ENCODE measurements around the gene HNRNPDL.
"Not testable (repeated sequence)": the region's sequence is repeated elsewhere in the genome, so short reads cannot be mapped to it uniquely, and the experiment has no call there.

HNRNPDL gene

DNA sequence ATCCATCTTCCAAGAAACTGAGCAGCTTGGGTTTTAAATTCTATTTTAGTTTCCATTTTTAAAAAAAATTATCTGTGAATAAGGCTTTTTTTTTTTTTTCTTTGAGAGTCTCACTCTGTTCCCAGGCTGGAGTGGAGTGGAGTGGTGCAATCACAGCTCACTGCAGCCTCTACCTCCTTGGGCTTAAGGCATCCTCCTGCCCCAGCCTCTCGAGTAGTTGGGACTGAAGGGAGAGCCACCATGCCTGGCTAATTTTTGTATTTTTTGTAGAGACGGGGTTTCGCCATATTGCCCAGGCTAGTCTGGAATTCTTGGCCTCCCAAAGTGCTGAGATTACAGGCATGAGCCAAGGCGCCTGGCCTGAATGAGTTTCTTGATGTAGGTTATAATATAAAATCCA, 1.6 kb upstream of the HNRNPDL start:
- DNase-seq = no peak

DNA sequence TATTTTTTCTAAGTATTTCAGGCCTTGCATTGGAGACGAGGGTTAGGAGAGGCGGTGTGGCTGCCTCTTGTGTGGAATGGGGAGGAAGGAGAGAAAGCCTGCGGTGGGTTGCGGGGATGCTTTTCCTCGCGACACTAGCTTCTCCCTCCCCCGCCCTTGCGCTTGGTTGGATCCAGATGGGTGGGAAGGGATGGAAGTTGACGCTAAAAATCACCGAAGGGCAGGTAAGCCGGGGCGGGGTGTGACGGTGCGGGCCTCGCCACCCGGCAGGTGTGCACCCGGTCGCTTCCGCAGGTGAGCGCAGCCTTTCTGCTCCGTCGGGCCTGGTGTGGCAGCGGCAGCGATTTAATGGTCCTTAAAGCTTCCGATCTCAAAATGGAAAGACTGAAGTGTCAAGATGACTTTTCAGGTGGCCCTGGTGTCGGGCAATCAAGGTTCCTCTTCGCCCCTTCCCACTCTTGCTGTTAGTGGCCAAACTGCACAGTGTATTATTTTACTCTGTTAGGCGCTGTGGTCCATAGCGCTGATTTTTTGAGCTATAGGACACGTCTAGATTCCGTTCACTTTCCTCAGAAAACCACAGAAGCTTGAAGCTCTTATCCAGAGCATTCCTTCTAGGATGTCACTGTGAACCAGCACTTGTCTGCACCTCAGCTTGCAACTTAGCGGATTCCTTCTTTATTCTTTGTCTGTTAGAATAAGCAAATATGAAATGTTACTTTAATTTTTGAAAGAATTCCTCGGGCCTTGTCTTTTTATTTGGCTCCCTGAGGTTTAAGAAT, 893 bp upstream of the HNRNPDL start:
- peak; percentile 41 for DNase-seq

DNA sequence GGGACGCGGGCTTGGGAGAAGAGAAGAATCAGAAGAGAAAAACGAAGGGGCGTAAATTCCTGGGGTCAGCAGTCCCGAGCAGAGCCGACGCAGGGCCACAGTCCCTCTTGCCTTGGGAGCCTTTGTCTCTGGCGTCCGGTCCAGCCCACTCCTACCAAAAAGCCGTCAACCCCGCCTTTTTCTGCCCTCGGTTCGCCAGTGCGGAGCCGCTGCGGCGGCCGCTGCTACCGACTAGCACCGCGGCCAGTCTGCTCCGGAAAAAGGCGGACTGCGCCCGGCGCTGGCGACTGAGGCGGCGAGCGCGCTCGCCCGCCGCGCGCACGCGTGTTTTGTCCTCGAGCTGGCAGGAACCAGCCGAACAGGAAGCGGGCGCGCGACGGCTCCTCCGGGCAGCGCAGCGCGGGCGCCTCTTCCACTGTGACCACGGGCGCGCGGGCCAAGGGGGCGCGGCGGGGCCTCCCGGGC, 502 bp downstream of the HNRNPDL start:
- DNase-seq = no peak

DNA sequence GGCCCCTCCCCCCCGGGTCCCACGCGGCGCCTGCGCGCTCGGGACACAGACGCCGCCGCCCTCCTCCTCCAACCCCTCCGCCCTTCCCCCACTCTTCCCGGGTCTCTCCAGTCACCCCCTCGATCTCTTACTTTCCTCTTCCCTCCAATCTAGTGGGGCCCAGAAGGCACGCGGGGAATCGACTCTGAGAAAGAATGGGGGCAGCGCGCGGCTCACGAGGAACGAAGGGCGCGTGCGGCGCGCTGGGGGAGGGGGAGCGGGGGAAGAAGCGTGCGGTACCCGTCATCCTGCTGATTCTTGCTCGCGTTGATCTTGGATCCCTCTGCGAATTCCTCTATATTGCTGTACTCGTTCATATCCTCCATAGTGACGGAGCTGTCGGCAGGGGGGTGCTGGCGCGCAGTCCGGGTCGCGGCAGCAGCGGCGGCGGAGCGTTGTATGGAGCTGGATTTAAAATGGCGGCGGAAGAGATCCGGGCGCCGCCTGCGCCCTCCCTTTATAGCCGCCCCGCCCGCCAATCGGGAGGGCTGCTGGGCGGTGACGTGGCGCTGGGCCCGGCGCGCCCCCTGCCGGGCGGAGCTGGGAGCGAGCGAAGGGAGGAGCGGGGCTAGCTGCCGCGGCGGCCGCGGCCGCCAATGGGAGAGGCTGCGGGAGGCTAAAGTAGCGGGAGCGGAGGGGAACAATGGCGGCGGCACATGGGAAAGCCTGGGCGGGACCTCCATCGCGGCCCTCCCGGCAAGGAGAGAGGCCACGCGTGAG, 1.1 kb downstream of the HNRNPDL start:
- DNase-seq = peak; percentile 93

DNA sequence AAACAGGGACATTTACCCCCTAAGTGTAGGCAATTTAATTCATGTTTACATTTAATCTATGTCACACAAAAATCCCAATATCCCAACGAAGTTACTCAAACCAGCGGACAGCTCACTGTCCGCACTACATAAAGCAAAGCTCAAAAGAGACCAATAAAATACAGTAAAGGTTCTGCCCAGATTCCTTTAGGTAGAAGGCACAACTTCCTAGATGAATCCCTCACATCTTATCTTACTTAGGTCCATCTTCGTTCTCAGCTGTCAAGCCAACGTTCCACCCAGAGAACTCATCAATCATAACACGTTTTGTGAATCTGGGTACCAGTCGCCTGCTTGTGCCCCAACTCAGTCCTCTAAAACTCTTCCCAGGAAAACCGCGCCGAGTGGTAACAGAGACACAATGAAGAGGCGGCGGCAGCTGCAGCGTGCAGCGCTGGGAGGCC, 1.7 kb downstream of the HNRNPDL start:
- DNase-seq = no peak

DNA sequence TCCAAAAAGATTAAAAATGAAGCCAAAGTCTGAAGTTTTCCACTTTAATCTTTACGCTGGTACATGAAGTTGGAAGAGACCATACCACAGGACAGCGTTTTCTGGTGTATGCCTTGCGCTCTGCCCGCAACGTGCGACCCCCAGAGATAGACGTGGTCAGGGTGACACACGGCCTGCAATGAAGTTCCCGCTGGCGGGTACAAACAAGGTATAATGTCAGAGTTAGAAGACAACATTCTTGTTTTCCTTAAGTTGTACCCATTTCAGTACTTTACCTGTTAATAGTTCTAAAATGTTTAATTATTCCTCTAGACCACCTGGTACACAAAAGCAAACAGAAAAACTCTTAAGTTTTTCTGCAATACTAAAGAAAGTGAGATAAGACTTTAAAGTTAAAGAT, 4.8 kb downstream of the HNRNPDL start:
- DNase-seq = no peak

DNA sequence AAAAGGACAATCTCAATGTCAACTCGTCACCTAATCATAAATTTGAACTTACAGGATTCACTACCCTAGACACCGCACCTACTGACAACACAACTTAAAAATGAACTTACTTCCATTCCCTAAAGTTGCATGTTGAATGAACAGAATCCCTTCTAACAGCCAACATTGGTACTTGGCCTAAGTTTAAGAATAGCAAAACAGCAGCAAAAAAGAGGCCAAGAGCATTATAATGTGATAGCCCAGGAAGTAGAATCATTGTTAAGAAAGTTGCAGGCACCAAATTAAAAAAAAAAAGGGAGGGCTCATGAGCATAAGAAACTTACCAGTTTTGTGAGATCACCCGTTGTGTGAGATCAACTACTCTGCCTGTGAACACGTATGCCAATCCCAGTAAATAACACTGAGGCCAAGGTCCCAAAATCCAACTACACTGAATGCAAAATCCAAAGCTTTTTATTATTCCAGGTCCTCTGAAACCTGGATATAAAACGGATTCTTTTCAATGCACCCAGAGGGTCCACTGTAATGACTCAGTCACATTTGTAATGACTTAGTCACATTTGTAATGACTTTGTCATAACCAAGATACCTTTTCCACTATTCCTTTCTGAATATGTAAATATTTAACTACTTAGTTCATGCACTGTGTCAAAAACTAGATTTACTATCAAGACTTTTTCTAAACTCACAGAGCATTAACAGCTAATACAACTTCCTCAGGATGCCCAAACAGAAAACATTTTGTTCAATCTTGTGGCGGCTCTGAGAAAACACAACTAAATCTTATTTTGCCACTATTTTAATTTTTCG, 6.8 kb downstream of the HNRNPDL start:
- no peak for DNase-seq

DNA sequence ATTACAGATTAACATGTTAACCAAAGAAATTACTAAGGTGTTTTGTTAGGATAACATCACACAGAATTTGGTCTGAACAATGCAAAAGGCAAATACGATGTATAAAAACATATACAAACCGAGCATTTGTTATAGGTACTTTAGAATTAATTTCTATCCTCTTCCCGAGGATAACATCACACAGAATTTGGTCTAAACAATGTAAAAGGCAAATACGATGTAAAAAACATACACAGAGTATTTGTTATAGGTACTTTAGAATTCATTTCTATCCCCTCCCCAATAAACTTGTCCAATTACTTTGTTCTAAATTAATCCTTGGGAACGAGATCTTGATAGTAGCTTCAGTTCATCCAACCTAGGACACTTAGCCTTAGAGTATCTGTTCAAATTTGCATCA, 7.6 kb downstream of the HNRNPDL start:
- no peak for DNase-seq

DNA sequence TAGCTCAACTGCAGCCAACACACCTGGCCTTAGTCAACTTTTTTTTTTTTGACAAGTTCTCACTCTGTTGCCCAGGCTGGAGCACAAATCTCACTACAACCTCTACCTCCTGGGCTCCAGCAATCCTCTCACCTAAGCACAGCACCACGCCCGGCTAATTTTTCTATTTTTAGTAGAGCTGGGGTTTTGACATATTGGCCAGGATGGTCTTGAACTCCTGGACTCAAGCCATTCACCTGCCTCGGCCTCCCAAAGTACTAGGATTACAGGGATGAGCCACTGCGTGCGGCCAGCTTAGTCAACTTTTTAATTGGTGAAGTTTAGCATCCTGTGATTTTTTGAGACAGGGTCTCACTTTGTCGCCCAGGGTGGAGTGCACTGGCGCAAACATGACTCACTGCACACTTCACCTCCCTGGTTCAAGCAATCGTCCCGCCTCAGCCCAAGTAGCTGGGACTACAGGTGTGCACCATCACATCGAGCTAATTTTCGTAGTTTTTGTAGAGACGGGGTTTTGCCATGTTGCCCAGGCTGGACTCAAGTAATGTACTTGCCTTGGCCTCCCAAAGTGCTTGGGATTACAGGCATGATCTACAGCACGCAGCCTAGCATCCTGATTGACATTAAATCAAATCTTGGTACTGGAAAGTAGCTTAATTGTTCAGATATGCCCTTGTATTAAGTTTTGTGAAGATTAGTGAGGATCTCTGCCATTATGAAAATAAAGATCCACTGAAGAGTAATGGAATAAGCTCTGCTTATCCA, 8.3 kb downstream of the HNRNPDL start:
- DNase-seq = no peak

DNA sequence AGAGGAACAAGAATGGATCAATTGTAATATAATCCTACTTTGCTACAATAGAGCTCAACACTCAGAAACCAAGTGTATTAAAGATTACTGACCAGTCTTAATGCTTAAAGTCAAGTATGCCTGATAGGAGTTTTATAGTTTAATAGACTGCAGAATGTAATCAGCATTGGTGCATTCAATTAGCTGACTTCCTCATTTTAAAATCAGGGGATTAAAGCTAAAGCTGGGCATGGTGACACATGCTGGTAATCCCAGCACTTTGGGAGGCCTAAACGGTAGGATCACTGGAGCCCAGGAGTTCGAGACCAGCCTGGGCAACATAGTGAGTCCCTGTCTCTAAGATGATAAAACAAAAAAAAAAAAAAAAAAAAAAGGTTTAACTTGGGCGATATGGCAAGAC, 10.8 kb downstream of the HNRNPDL start:
- DNase-seq = no peak

DNA sequence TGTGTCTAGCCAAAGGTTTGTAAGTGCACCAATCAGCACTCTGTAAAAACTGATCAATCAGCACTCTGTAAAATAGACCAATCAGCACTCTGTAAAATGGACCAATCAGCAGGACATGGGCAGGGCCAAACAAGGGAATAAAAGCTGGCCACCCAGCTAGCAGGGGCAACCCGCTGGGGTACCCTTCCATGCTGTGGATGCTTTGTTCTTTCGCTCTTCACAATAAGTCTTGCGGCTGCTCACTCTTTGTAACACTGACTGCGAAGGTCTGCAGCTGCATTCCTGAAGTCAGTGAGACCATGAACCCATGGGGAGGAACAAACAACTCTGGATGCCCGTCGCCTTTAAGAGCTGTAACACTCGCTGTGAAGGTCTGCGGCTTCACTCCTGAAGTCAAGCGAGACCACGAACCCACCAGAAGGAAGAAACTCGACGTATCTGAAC, 14.3 kb downstream of the HNRNPDL start:
- no peak for DNase-seq

DNA sequence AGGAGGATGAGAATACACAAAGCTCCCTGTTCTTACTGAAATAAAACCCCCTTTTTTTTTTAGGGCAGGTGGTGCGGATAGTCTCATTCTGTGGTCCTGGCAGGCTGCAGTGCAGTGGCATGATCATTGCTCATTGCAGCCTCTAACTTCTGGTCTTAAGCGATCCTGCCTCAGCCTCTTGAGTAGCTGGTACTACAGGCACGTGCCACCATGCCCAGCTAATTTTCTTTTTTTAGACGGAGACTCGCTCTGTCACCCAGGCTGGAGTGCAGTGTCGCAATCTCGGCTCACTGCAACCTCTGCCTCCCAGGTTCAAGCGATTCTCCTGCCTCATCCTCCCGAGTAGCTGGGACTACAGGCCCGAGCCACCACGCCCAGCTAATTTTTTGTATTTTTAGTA, 15.2 kb downstream of the HNRNPDL start:
- not testable (repeated sequence) for DNase-seq

DNA sequence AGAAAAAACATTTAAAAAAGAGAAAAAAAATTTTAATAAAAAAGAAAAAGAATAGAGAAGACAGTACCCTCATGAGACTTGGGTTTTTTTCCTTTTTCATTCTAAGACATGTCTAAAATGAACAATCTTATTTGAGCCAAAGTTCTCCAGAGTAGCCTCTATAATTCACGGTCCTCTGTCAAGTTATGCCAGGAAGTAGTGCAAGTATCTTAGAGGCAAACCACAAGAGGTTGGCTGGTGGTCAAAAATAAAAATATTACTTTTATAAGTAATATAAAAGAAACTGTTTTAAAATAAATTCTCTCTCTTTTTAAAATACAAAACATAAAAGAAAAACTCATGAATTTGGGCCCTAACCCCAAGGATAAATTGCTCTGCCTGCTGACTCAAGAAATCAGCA, 26.5 kb downstream of the HNRNPDL start:
- DNase-seq = no peak

DNA sequence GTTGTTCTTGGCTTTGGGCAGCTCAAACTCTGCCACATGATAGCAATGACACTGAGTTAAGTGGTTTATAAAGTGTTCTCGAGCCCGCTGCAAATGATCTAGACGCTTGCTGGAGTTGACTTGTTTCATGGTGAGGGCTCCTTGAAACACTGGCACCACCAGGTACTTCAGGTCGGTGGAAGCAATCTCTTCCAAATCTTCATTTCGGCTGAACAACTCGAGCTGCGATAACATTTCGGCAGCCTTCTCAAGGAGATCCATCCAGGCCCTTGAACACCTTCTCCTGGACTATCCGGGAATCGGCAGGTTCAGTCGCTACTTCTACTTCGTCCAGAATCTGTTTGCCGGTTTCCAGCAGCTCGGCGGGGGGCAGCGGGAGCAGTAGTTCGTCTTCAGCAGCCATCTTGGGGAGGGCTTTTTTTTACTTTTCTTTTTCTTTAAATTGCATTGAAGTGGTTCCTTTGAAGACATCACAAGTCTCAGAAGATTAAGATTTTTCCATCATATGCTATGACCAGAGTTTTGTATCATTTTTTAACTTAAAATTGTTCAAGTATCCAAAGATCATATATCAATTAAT, 28.0 kb downstream of the HNRNPDL start:
- DNase-seq = no peak

DNA sequence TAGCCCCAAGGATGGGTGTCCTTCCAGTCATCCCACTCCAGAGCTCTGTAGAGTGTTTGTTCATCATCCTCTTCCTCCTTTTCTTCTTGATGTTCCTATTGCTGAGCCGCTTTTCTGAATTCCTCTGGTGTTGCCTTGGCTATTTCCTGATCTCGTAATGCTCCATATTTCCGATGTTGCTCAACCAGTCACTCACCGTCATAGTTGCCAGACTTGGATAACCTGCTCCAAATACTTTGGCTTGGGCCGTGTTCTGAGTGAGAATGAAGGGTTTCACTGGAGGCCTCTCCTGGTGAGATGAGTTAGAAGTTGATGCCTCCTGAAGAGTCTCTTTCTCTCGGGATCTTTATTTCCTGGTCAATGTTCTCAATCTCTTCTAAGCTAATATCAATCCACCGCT, 28.7 kb downstream of the HNRNPDL start:
- DNase-seq = no peak

DNA sequence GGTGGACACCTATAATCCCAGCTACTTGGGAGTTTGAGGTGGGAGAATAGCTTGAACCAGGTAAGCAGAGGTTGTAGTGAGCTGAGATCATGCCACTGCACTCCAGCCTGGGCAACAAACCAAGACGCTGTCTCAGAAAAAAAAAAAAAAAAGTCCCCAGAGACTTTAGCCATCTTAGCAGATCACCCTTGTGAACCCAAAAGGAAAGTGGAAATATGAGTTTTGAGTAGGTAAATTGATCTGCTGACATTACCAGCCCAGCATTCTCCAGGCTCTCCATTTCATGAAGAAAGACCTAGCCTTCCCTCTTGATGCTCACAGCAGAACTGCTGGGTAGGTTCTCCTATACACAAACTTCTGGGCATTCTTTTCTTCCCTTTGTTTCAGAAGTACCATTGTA, 32.0 kb downstream of the HNRNPDL start:
- no peak for DNase-seq

DNA sequence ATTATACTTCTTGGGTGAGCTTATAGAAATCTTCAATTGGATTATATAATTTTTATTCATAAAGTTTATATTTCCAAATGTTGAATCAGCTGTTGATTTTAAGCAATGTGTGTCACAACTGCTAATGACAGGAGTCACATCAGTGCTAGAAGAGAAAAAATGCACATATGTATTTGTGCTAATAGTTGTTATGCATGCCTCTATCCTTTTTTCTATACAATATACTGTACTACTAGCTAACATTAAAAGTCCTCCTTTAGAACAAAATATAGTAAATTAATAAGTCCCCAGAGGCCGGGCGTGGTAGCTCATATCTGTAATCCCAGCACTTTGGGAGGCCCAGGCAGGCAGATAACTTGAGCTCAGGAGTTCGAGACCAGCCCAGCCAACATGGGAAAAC, 32.7 kb downstream of the HNRNPDL start:
- DNase-seq = no peak

DNA sequence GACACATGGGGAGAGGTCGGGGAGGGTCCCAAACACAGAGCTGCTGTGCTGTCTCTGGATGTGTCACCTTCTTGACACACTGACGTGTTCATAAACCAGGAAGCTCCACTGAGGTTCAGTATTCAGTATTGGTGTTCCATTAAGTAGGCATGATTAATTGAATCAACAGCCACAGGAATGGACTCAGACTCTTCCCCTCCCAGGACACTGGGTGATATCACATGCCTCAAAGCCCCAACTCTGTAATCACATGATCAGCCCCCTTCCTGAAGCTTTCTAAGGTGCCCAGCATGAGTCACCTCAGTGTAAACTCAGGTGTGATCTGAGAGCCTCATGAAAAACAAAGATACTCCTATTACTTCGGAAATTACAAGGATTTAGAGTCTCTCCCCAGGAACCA, 35.4 kb downstream of the HNRNPDL start:
- no peak for DNase-seq

DNA sequence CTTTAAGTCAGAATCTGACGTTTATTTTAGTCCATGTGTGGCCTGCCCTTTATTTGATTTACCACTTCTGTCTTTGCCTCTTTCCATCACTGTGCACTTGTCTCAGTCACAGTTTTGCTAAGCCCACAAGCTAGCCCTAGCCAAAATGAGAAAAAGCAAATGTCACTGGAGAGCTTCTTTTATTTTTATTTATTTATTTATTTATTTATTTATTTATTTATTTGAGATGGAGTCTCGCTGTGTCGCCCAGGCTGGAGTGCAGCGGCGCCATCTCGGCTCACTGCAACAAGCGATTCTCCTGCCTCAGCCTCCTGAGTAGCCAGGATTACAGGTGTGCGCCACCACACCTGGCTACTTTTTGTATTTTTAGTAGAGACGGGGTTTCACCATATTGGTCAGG, 40.2 kb downstream of the HNRNPDL start:
- not testable (repeated sequence) for DNase-seq

DNA sequence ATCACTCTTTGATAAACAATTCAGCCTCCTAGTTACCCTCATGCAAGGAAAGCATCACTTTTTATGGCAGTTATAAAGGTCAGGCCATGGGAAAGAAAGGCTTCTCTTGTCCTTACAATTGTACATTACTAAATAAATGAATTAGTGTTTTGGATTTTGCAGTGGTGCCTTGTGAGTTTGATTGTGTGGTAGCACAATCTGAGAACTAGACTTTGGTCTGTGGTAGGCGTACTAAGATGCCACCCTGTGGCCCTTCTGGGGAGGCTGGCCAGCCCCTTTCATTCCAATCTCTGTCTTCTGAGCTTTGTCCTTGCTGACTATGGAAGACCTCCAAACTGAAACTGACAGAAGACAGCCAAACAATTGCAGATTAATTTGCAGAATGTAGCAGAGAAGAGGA, 41.9 kb downstream of the HNRNPDL start:
- no peak for DNase-seq

DNA sequence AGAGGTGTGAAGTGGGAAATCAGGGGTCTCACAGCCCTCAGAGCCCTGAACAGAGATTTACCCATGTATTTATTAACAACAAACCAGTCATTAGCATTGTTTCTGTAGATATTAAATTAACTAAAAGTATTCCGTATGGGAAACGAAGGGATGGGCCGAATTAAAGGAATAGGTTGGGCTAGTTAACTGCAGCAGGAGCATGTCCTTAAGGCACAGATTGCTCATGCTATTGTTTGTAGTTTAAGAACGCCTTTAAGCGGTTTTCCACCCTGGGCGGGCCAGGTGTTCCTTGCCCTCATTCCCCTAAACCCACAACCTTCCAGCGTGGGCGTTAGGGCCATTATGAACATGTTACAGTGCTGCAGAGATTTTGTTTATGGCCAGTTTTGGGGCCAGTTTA, 44.0 kb downstream of the HNRNPDL start:
- DNase-seq = not testable (repeated sequence)

DNA sequence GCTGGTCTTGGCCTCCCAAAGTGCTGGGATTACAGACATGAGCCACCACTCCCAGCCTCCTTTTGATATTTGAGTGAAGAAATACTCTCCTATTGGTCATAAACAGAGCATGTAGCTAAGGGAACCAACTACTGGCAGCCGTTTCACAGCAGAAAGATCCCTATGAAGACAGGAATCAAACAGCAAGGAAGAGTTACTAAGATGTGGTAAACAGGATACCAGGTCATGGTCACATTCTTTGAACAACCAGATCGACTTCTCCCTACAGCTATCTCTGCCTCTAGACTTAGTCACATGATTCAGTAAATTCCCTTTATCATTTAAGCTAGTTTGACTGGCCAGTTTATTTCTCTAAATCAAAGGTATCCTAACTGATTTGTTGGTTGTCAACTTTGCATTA, 47.5 kb downstream of the HNRNPDL start:
- DNase-seq = no peak
